WTC11 (cell line): ENCODE measurements around the gene SAFB2. TPM values are rescaled to one million over a fixed set of nuclear protein-coding genes. Genes with fewer than 3 reads are reported as not detected.

ENCODE experiments used
- ATAC-seq: fragments of 200-7000 bp; cut with Tn5 transposase; 2 replicates; pipeline ENCODE4 v1.10.0; 2021; ENCODE audit warnings: mild to moderate bottlenecking, moderate library complexity
- CTCF ChIA-PET: fragments of 300-600 bp; sonication (Branson Sonifier 250); formaldehyde crosslinking; loops from one replicate; lab custom pipeline; 2021; ENCODE audit warnings: antibody characterized with exemption; lab: Charles Lee
- POLR2A ChIA-PET: fragments of 350-600 bp; sonication (Branson Sonifier 250); formaldehyde crosslinking; loops from one replicate; lab custom pipeline; 2021; ENCODE audit warnings: antibody characterized with exemption; lab: Charles Lee
- DNase-seq: peaks from one replicate; pipeline ENCODE4 v3.0.0; 2021; ENCODE audit warnings: low spot score
- H3K27ac Mint-ChIP-seq: 2 replicates; pipeline ENCODE4 v1.8.0; 2021; ENCODE audit warnings: mixed read lengths
- H3K27me3 Mint-ChIP-seq: 2 replicates; pipeline ENCODE4 v1.8.0; 2021; ENCODE audit warnings: low read depth, mild to moderate bottlenecking, moderate library complexity, mixed read lengths
- H3K36me3 Mint-ChIP-seq: 2 replicates; pipeline ENCODE4 v1.8.0; 2021; ENCODE audit warnings: mixed read lengths
- H3K4me1 Mint-ChIP-seq: 2 replicates; pipeline ENCODE4 v1.8.0; 2022; ENCODE audit warnings: mixed read lengths
- H3K4me3 Mint-ChIP-seq: 2 replicates; pipeline ENCODE4 v1.8.0; 2021; ENCODE audit warnings: mild to moderate bottlenecking, moderate library complexity, mixed read lengths
- H3K9me3 Mint-ChIP-seq: 2 replicates; pipeline ENCODE4 v1.8.0; 2021; ENCODE audit warnings: mixed read lengths
- ATF6 ChIP-seq: sonication (generic); formaldehyde crosslinking; IDR thresholded peaks from 2 replicates; pipeline ENCODE4 v1.8.1; 2023; ENCODE audit warnings: mild to moderate bottlenecking, missing genetic modification reagents
- ETV6 ChIP-seq: sonication (generic); formaldehyde crosslinking; IDR thresholded peaks from 2 replicates; pipeline ENCODE4 v1.8.1; 2022; ENCODE audit warnings: mild to moderate bottlenecking, missing genetic modification reagents
- FOXP4 ChIP-seq: sonication (generic); formaldehyde crosslinking; IDR thresholded peaks from 2 replicates; pipeline ENCODE4 v1.8.0; 2022; ENCODE audit warnings: mild to moderate bottlenecking, missing genetic modification reagents
- GABPB1 ChIP-seq: sonication (generic); formaldehyde crosslinking; IDR thresholded peaks from 2 replicates; pipeline ENCODE4 v1.8.1; 2023; ENCODE audit warnings: mild to moderate bottlenecking, missing genetic modification reagents
- GTF2I ChIP-seq: fragments of 250-450 bp; sonication (Bioruptor Pico); conservative IDR thresholded peaks from 2 replicates; pipeline ENCODE4 v1.4.0; 2021; ENCODE audit warnings: mild to moderate bottlenecking
- JUN ChIP-seq: sonication (generic); formaldehyde crosslinking; IDR thresholded peaks from 2 replicates; pipeline ENCODE4 v1.8.0; 2023; ENCODE audit warnings: mild to moderate bottlenecking, missing genetic modification reagents
- MLX ChIP-seq: sonication (generic); formaldehyde crosslinking; IDR thresholded peaks from 2 replicates; pipeline ENCODE4 v1.8.1; 2023; ENCODE audit warnings: mild to moderate bottlenecking, missing genetic modification reagents, moderate library complexity
- NFATC4 ChIP-seq: fragments of 250-450 bp; sonication (Bioruptor Pico); IDR thresholded peaks from 2 replicates; pipeline ENCODE4 v1.9.0; 2021; ENCODE audit warnings: mild to moderate bottlenecking
- NR3C1 ChIP-seq: sonication (generic); formaldehyde crosslinking; conservative IDR thresholded peaks from 2 replicates; pipeline ENCODE4 v1.8.1; 2023; ENCODE audit warnings: low read depth, mild to moderate bottlenecking, missing genetic modification reagents
- PRDM15 ChIP-seq: sonication (generic); formaldehyde crosslinking; IDR thresholded peaks from 2 replicates; pipeline ENCODE4 v1.8.0; 2022; ENCODE audit warnings: missing genetic modification reagents
- RORB ChIP-seq: fragments of 250-450 bp; sonication (Bioruptor Pico); IDR thresholded peaks from 2 replicates; pipeline ENCODE4 v1.9.0; 2021; ENCODE audit warnings: mild to moderate bottlenecking
- SMAD3 ChIP-seq: sonication (generic); formaldehyde crosslinking; IDR thresholded peaks from 2 replicates; pipeline ENCODE4 v1.8.0; 2022; ENCODE audit warnings: missing genetic modification reagents, mild to moderate bottlenecking, borderline replicate concordance
- ZNF232 ChIP-seq: sonication (generic); formaldehyde crosslinking; IDR thresholded peaks from 2 replicates; pipeline ENCODE4 v1.8.0; 2022; ENCODE audit warnings: mild to moderate bottlenecking, missing genetic modification reagents
- ZNF281 ChIP-seq: sonication (generic); formaldehyde crosslinking; IDR thresholded peaks from 2 replicates; pipeline ENCODE4 v1.8.0; 2023; ENCODE audit warnings: mild to moderate bottlenecking, missing genetic modification reagents
- ZNF416 ChIP-seq: fragments of 250-450 bp; sonication (Bioruptor Pico); IDR thresholded peaks from 2 replicates; pipeline ENCODE4 v1.9.0; 2021; ENCODE audit warnings: mild to moderate bottlenecking, inconsistent platforms
- ZNF532 ChIP-seq: fragments of 250-450 bp; sonication (Bioruptor Pico); IDR thresholded peaks from 2 replicates; pipeline ENCODE4 v1.9.0; 2021; ENCODE audit warnings: mild to moderate bottlenecking, borderline replicate concordance
- ZSCAN18 ChIP-seq: fragments of 250-450 bp; sonication (Bioruptor Pico); IDR thresholded peaks from 2 replicates; pipeline ENCODE4 v2.1.2; 2022; ENCODE audit warnings: mild to moderate bottlenecking, moderate library complexity
- total RNA-seq: library from RNA; stranded (reverse); gene quantifications from 3 replicates; pipeline ENCODE4 v1.2.3, GENCODE V29; 2021

The SAFB2 gene
- total RNA-seq, 1 experiment from 2014 or later, result 100 TPM

GRCh38 chr19:5648464-5648863, 25.9 kb upstream of the SAFB2 start:
- DNase-seq, result no peak
- CTCF ChIA-PET, result no interaction called here
- ATAC-seq, result no peak
- peaks cover 90% of the 10 kb centered on the region for H3K36me3 Mint-ChIP-seq
- TF ChIP-seq ETV6 (CRISPR knock-in tag), result no peak
- TF ChIP-seq, all 79 proteins: peak for 0
- H3K4me3 Mint-ChIP-seq, result no peak overlapping the region
- POLR2A ChIA-PET, result no interaction called here
- no peaks in the 10 kb centered on the region for H3K27me3 Mint-ChIP-seq
- no peaks in the 10 kb centered on the region for H3K9me3 Mint-ChIP-seq
- H3K4me1 Mint-ChIP-seq, result no peaks in the 10 kb centered on the region
- no peak overlapping the region for H3K27ac Mint-ChIP-seq

GRCh38 chr19:5646703-5647102, 24.1 kb upstream of the SAFB2 start:
- ChIA-PET CTCF (no interaction called here), POLR2A (no interaction called here)
- no peak for ATAC-seq
- H3K9me3 Mint-ChIP-seq, result no peaks in the 10 kb centered on the region
- TF ChIP-seq ZNF532, result no peak
- no peak for TF ChIP-seq NR3C1 (CRISPR knock-in tag)
- TF ChIP-seq ZNF416, result no peak
- TF ChIP-seq RORB (CRISPR knock-in tag), result no peak
- TF ChIP-seq NFATC4, result no peak
- no peak for TF ChIP-seq PRDM15 (CRISPR knock-in tag)
- TF ChIP-seq MLX (CRISPR knock-in tag), result no peak
- no peak for TF ChIP-seq GABPB1 (CRISPR knock-in tag)
- TF ChIP-seq ZNF232 (CRISPR knock-in tag), result no peak
- TF ChIP-seq JUN, result no peak
- TF ChIP-seq ZNF281 (CRISPR knock-in tag), result no peak
- no peak for TF ChIP-seq ATF6 (CRISPR knock-in tag)
- TF ChIP-seq ZSCAN18 (CRISPR knock-in tag), result no peak
- no peak for TF ChIP-seq SMAD3
- no peak for TF ChIP-seq FOXP4 (CRISPR knock-in tag)
- TF ChIP-seq GTF2I (CRISPR knock-in tag), result no peak
- no peak for TF ChIP-seq ETV6 (CRISPR knock-in tag)
- no peak for DNase-seq
- H3K4me3 Mint-ChIP-seq, result no peak overlapping the region
- H3K36me3 Mint-ChIP-seq, result peaks cover 91% of the 10 kb centered on the region
- H3K4me1 Mint-ChIP-seq, result no peaks in the 10 kb centered on the region
- H3K27me3 Mint-ChIP-seq, result no peaks in the 10 kb centered on the region
- no peak overlapping the region for H3K27ac Mint-ChIP-seq
